ENCODE results near the gene PELO. TPM values are rescaled to one million over a fixed set of nuclear protein-coding genes. Genes with fewer than 3 reads are reported as not detected.

PELO gene
- total RNA-seq, 1 experiment from 2014 or later = 18.7 TPM

GRCh38 chr5:52824827-52825226 is 37.1 kb downstream of the PELO start:
- no peak for DNase-seq (ENCODE audit: low spot score)
- H3K36me3 Mint-ChIP-seq = peaks cover 10% of the 10 kb centered on the region
- no peak for ATAC-seq
- ChIA-PET CTCF (interaction anchor here (0.6 kb wide), 1 partner anchor 66 kb away, joined by 3 read pairs; no protein-coding TSS in a partner anchor), POLR2A (no interaction called here)
- H3K4me1 Mint-ChIP-seq = no peaks in the 10 kb centered on the region
- H3K27me3 Mint-ChIP-seq (ENCODE audit: low read depth) = no peaks in the 10 kb centered on the region
- H3K9me3 Mint-ChIP-seq = peaks cover 19% of the 10 kb centered on the region
- H3K27ac Mint-ChIP-seq = no peak overlapping the region
- no peak overlapping the region for H3K4me3 Mint-ChIP-seq
- TF ChIP-seq GABPB1 (CRISPR knock-in tag; IDR thresholded peaks at IDR 0.05) (no peak), RELA (CRISPR knock-in tag; IDR thresholded peaks at IDR 0.05; ENCODE audit: borderline replicate concordance) (no peak), ZNF416 (CRISPR knock-in tag; IDR thresholded peaks at IDR 0.05) (no peak), JAZF1 (CRISPR knock-in tag; IDR thresholded peaks at IDR 0.05) (no peak), CTCF (IDR thresholded peaks at IDR 0.05) (no peak), CREB1 (CRISPR knock-in tag; IDR thresholded peaks at IDR 0.05) (no peak), ERG (CRISPR knock-in tag; IDR thresholded peaks at IDR 0.05) (no peak), ZNF281 (CRISPR knock-in tag; IDR thresholded peaks at IDR 0.05) (no peak), E2F1 (CRISPR knock-in tag; IDR thresholded peaks at IDR 0.05) (no peak), ZBTB21 (CRISPR knock-in tag; IDR thresholded peaks at IDR 0.05; ENCODE audit: borderline replicate concordance) (no peak), EMX1 (CRISPR knock-in tag; IDR thresholded peaks at IDR 0.05) (no peak), USF1 (CRISPR knock-in tag; IDR thresholded peaks at IDR 0.05) (no peak), ZBTB43 (CRISPR knock-in tag; IDR thresholded peaks at IDR 0.05) (no peak), E2F5 (CRISPR knock-in tag; IDR thresholded peaks at IDR 0.05) (no peak), MYBL2 (CRISPR knock-in tag; IDR thresholded peaks at IDR 0.05) (no peak), SP1 (CRISPR knock-in tag; conservative IDR thresholded peaks at IDR 0.05) (no peak), TEAD4 (CRISPR knock-in tag; IDR thresholded peaks at IDR 0.05) (no peak), PREB (CRISPR knock-in tag; IDR thresholded peaks at IDR 0.05; ENCODE audit: borderline replicate concordance) (no peak), FOXJ3 (CRISPR knock-in tag; IDR thresholded peaks at IDR 0.05; ENCODE audit: borderline replicate concordance) (no peak), ARID4B (CRISPR knock-in tag; IDR thresholded peaks at IDR 0.05; ENCODE audit: borderline replicate concordance) (no peak)
